Vagina (tissue), 2 donors: ENCODE results near the gene PSMB3. TPM values are rescaled to one million over a fixed set of nuclear protein-coding genes. Genes with fewer than 3 reads are reported as not detected.

Source experiments
- DNase-seq, 2 donors: peaks; one replicate each; pipeline ENCODE4 v3.0.0-alpha.2; 2017; ENCODE audit errors: extremely low spot score in 2 of 2
- H3K27ac ChIP-seq: fragments of 200-600 bp; sonication (generic); one replicate; pipeline ENCODE4 v1.5.1; 2019
- H3K27me3 ChIP-seq: fragments of 200-600 bp; sonication (generic); one replicate; pipeline ENCODE4 v1.5.1; 2019
- H3K36me3 ChIP-seq, 2 donors: fragments of 200-600 bp; sonication (generic); one replicate each; pipeline ENCODE4 v1.5.1; 2017 to 2019
- H3K4me1 ChIP-seq: fragments of 200-600 bp; sonication (generic); one replicate; pipeline ENCODE4 v1.5.1; 2019
- H3K4me3 ChIP-seq, 2 donors: fragments of 200-600 bp; sonication (generic); 1 replicate in 1 of 2; 2 replicates in 1 of 2; pipeline ENCODE4 v1.5.1; 2016 to 2019
- H3K9me3 ChIP-seq: fragments of 200-600 bp; sonication (generic); one replicate; pipeline ENCODE4 v1.5.1; 2019
- POLR2A ChIP-seq, 2 donors: fragments of 450-650 bp; IDR thresholded peaks; one replicate each; pipeline ENCODE4 v1.6.1; 2017; ENCODE audit warnings: antibody characterized with exemption in 2 of 2, mild to moderate bottlenecking in 2 of 2, moderate library complexity in 2 of 2
- POLR2AphosphoS5 ChIP-seq, 2 donors: sonication (generic); formaldehyde crosslinking; IDR thresholded peaks; one replicate each; pipeline ENCODE4 v1.9.0; 2017; ENCODE audit warnings: antibody characterized with exemption in 2 of 2, mild to moderate bottlenecking in 2 of 2, low read depth in 1 of 2; ENCODE audit not compliant: insufficient read depth in 1 of 2
- intact Hi-C: fragments of 100-400 bp; cut with DNase I; formaldehyde crosslinking; loops from one replicate; pipeline ENCODE4 v1.15.1; 2023
- total RNA-seq: library from RNA; depleted of rRNA; stranded (reverse); fragments of >200 nt; gene quantifications from one replicate; pipeline ENCODE4 v1.2.3, GENCODE V29; 2016
- TF ChIP-seq, protein P1 (sequence below), 3 experiments: fragments of 450-650 bp in 2 of 3; fragments of 200-600 bp in 1 of 3; sonication (generic) in 1 of 3; IDR thresholded peaks; one replicate each; pipeline ENCODE4 v1.5.1; 2017 to 2019; ENCODE audit warnings: antibody characterized with exemption in 3 of 3, mild to moderate bottlenecking in 2 of 3, moderate library complexity in 2 of 3

Gene PSMB3
- total RNA-seq, 1 donor from 2014 or later: 193 TPM

DNA sequence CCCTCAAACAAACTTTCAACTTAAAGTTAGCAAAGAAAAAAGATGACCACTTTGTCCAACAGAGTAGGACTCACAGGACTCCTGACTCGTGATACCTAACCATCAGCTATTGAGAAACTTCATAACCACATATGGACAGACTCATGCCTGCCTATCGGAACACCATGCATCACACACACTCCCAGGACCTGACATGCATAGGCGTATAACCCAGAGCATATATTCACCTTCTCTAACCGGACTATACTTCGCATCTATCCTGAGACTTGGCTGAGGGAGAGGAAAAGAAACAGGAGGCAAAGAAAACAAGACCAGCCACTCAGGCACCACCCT is 44.6 kb downstream of the PSMB3 start:
- TF ChIP-seq, protein P1, sequence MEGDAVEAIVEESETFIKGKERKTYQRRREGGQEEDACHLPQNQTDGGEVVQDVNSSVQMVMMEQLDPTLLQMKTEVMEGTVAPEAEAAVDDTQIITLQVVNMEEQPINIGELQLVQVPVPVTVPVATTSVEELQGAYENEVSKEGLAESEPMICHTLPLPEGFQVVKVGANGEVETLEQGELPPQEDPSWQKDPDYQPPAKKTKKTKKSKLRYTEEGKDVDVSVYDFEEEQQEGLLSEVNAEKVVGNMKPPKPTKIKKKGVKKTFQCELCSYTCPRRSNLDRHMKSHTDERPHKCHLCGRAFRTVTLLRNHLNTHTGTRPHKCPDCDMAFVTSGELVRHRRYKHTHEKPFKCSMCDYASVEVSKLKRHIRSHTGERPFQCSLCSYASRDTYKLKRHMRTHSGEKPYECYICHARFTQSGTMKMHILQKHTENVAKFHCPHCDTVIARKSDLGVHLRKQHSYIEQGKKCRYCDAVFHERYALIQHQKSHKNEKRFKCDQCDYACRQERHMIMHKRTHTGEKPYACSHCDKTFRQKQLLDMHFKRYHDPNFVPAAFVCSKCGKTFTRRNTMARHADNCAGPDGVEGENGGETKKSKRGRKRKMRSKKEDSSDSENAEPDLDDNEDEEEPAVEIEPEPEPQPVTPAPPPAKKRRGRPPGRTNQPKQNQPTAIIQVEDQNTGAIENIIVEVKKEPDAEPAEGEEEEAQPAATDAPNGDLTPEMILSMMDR (IDR thresholded peaks at IDR 0.05): no peak
- TF ChIP-seq POLR2A (IDR thresholded peaks at IDR 0.05): no peak
- TF ChIP-seq POLR2AphosphoS5 (IDR thresholded peaks at IDR 0.05; ENCODE audit: insufficient read depth in 1 of 2, low read depth in 1 of 2): no peak
- Histone ChIP-seq H3K27ac (peak overlapping the region; percentile 33), H3K36me3 (peaks cover 0 to 7% of the 10 kb centered on the region in 2 donors), H3K9me3 (no peaks in the 10 kb centered on the region), H3K4me3 (peak overlapping the region; percentile 78 to 98), H3K4me1 (peaks cover 29% of the 10 kb centered on the region), H3K27me3 (no peaks in the 10 kb centered on the region)
- intact Hi-C loops: loop anchor here (5.0 kb wide), 1 partner anchor 45 kb away; the partner anchor contains the start of gene PSMB3
- DNase-seq: no peak

DNA sequence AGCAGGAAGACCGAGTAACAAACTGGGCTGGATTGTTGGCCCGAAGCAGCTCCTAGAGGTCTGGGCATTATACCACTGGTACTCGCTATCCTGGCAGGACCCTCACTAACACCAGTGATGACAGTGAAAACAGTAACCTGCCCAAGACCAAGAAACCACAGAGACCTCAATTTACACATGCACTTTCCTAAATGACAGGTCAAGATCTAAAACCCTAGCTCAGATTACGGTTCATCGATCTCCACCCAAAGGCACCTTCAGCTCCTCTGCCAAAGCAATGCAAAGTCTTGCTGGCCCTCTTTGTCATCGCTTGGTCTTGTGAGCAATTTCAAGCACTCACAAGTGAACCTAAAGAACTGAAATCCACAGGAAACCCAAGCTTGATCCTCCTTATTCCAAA is 45.3 kb downstream of the PSMB3 start:
- Histone ChIP-seq H3K9me3 (no peaks in the 10 kb centered on the region), H3K27ac (peak overlapping the region; percentile 33), H3K36me3 (peaks cover 0 to 14% of the 10 kb centered on the region in 2 donors), H3K27me3 (no peaks in the 10 kb centered on the region), H3K4me3 (peak overlapping the region; percentile 78 to 98), H3K4me1 (peaks cover 29% of the 10 kb centered on the region)
- intact Hi-C loops: loop anchor here (5.0 kb wide), 1 partner anchor 46 kb away; the partner anchor contains the start of gene PSMB3
- TF ChIP-seq POLR2A (IDR thresholded peaks at IDR 0.05) (no peak), POLR2AphosphoS5 (IDR thresholded peaks at IDR 0.05; ENCODE audit: insufficient read depth in 1 of 2, low read depth in 1 of 2) (no peak)
- TF ChIP-seq, protein P1 (IDR thresholded peaks at IDR 0.05): no peak
- DNase-seq: no peak

DNA sequence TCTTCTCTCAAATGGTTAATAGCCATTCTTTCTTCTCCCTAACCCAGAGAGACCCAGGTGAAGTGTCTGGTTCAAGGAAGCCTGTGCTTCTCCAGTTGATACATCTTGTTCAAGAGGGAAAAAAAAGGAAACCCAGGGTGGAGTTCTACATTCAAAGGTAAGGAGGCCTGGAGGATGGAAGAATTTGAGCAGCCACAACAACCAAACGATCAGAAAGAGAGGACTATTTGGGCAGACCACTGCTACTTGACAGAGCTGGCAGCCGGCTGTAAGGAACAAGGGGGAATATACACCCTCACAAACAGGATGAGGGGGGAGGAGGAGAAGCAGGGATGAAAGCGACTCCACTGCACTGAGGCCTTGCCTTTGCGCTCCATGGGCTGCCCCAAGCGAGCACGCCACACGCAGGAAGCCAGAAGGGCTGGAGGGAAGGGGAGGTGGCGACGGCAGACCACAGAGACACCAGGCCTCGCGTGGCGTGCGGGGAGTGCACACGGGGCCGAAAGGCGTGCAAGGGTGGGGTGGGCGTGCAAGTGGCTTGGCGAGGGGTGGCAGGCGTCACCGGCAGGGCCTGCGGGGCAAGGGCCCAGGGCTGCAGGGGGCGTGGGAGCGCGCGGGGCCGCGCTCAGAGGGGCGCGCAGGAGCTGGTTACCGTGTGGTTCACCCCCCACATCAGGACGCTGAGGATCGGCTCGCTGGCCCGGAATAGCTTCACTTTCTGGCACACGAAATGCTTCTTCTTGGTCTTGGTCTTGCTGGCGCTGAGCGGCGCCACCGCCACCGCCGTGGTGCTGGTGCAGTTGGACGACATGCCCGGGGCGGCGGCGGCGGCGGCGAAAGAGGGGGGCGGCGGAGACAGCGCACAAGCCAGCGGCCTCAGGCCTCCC is 46.3 kb downstream of the PSMB3 start:
- intact Hi-C loops: loop anchor here (1.0 to 5.0 kb wide), 2 partner anchors 26 to 47 kb away; partner anchors contain the start of genes CWC25 and PSMB3
- TF ChIP-seq POLR2A (IDR thresholded peaks at IDR 0.05) (no peak), POLR2AphosphoS5 (IDR thresholded peaks at IDR 0.05; ENCODE audit: insufficient read depth in 1 of 2, low read depth in 1 of 2) (no peak)
- TF ChIP-seq, protein P1 (IDR thresholded peaks at IDR 0.05): no peak

DNA sequence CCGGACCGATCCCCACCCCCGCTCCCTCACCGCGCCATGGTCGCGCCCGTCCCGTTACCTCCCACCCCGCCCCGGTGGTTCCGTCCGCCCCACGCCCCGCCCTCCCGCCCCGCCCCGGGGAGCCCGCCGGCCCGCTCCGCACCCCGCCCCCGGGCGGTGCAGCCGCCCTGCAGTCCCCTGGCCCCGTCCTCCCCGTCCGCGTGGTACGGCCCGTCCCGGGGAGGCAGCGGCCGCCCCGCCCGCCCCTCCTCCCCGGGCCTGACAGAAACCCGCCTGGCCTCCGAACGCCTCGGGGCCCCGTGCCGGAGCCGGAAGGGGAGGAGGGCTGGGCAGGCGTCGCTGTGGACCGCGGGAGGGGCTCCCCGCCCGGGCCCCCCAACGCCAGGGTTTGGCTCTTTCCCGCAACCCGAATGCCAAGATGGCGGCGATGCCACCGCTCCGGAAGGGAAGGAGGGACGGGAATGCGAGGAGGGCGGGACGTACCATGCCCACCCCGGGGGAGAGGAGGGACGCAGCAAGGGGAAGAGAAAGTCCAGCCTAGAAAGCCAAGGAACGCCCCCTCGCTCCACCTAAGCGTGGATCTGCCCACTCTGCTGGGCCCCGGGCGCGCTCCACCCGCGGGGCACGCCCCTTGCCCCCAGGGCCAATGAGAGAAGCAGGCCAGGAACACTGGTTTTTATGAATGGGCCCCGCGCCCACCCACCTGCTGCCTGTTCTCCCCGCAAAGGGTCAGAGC is 47.1 kb downstream of the PSMB3 start, which contains the start of gene PIP4K2B:
PIP4K2B (minus strand) TSS at position 56 of the 736 bp plus-strand sequence. CDS start 132 bp downstream, outside the sequence.
- Histone ChIP-seq H3K36me3 (peaks cover 0 to 31% of the 10 kb centered on the region in 2 donors), H3K9me3 (no peaks in the 10 kb centered on the region), H3K4me3 (peak within 1 kb of the TSS; percentile 78 to 98), H3K27ac (peak within 1 kb of the TSS; percentile 97), H3K4me1 (peaks cover 29% of the 10 kb centered on the region), H3K27me3 (no peaks in the 10 kb centered on the region)
- TF ChIP-seq POLR2A (IDR thresholded peaks at IDR 0.05): no peak
- TF ChIP-seq POLR2AphosphoS5 (IDR thresholded peaks at IDR 0.05; ENCODE audit: insufficient read depth in 1 of 2, low read depth in 1 of 2): peak; percentile 70 to 81
- intact Hi-C loops: loop anchor here (1.0 to 5.0 kb wide), 2 partner anchors 26 to 47 kb away; partner anchors contain the start of genes CWC25 and PSMB3
- DNase-seq: peak in 1 of 2 donors; percentile 93

More for the DNA sequence above, 46.3 kb downstream of the PSMB3 start:
- peaks cover 29% of the 10 kb centered on the region for H3K4me1 ChIP-seq
- H3K36me3 ChIP-seq: peaks cover 0 to 25% of the 10 kb centered on the region in 2 donors
- H3K27ac ChIP-seq: peak overlapping the region; percentile 97
- H3K27me3 ChIP-seq: no peaks in the 10 kb centered on the region
- no peak for DNase-seq
- H3K4me3 ChIP-seq: peak overlapping the region; percentile 78 to 98
- H3K9me3 ChIP-seq: no peaks in the 10 kb centered on the region

DNA sequence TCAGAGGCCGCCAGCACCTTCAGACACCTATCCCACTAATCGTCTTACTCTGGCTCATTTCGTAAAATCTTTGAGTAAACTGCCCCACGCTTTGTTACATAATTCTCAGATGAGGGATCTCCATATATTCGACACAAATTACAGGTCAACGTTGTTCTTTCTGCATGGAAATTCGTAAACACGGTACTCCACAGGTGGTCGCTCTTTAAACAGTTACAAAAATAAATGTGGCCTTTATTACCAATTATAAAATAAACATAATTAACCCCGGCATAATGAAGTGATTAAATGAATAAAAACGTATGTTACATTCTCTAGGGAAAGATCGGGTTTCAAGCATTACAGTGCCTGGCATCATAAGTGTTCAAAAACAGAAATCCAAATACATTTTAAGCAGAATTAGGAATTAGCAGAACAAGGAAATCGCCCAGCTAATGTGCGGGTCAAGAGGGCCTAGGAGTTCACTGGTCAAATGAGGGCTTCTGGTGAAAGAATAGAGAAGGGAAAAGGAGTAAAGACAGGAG is 47.8 kb downstream of the PSMB3 start:
- Histone ChIP-seq H3K4me1 (peaks cover 29% of the 10 kb centered on the region), H3K27ac (peak overlapping the region; percentile 97), H3K4me3 (peak overlapping the region; percentile 78 to 98), H3K27me3 (no peaks in the 10 kb centered on the region), H3K36me3 (peaks cover 0 to 37% of the 10 kb centered on the region in 2 donors), H3K9me3 (no peaks in the 10 kb centered on the region)
- no peak for DNase-seq
- TF ChIP-seq, protein P1 (IDR thresholded peaks at IDR 0.05): no peak
- TF ChIP-seq POLR2AphosphoS5 (IDR thresholded peaks at IDR 0.05; ENCODE audit: insufficient read depth in 1 of 2, low read depth in 1 of 2) (no peak), POLR2A (IDR thresholded peaks at IDR 0.05) (no peak)
- intact Hi-C loops: no loop called here
